Keratinocyte (primary cell): ENCODE measurements around the gene SOX15. TPM values are rescaled to one million over a fixed set of nuclear protein-coding genes. Genes with fewer than 3 reads are reported as not detected.

ENCODE experiments used
- DNase-seq: peaks from one replicate; pipeline ENCODE4 v3.0.0-alpha.2; 2011; ENCODE audit warnings: low read depth, missing footprints, low spot score
- FAIRE-seq: peaks from 2 replicates; lab custom pipeline; 2011; peaks lifted over from hg19 to GRCh38; lab: Jason Lieb, UNC
- H2AFZ ChIP-seq: 2 replicates; pipeline ENCODE4 v1.6.0; 2012; ENCODE audit warnings: low read length, control low read depth, inconsistent platforms; ENCODE audit not compliant: control insufficient read depth
- H3K27ac ChIP-seq: 2 replicates; pipeline ENCODE4 v1.5.1; 2011; ENCODE audit warnings: low read length; ENCODE audit not compliant: control insufficient read depth, insufficient read depth
- H3K27me3 ChIP-seq: 3 replicates; pipeline ENCODE4 v1.6.0; 2011; ENCODE audit warnings: low read length; ENCODE audit not compliant: control insufficient read depth, insufficient read depth; ENCODE audit errors: extremely low read depth
- H3K36me3 ChIP-seq, 2 experiments: 2 replicates in 1 of 2; 3 replicates in 1 of 2; pipeline ENCODE4 v1.5.1; 2011; ENCODE audit warnings: low read length in 2 of 2, mild to moderate bottlenecking in 1 of 2; ENCODE audit not compliant: control insufficient read depth in 2 of 2, insufficient read depth in 2 of 2; ENCODE audit errors: extremely low read depth in 1 of 2
- H3K4me1 ChIP-seq: 3 replicates; pipeline ENCODE4 v1.5.1; 2011; ENCODE audit warnings: low read length; ENCODE audit not compliant: control insufficient read depth, insufficient read depth; ENCODE audit errors: extremely low read depth
- H3K4me2 ChIP-seq: 3 replicates; pipeline ENCODE4 v1.6.0; 2011; ENCODE audit warnings: low read depth, low read length; ENCODE audit not compliant: control insufficient read depth, insufficient read depth; ENCODE audit errors: extremely low read depth
- H3K4me3 ChIP-seq, 3 experiments: fragments of 200-600 bp in 1 of 3; sonication (generic) in 1 of 3; 2 replicates in 2 of 3; 3 replicates in 1 of 3; pipeline ENCODE4 v1.5.1; 2011 to 2016; ENCODE audit warnings: low read length in 3 of 3, mild to moderate bottlenecking in 3 of 3, control low read depth in 2 of 3, inconsistent platforms in 1 of 3, low read depth in 1 of 3, mixed read lengths in 1 of 3, mixed run types in 1 of 3, moderate library complexity in 1 of 3; ENCODE audit not compliant: control insufficient read depth in 2 of 3, insufficient read depth in 2 of 3; ENCODE audit errors: extremely low read depth in 1 of 3
- H3K79me2 ChIP-seq: 2 replicates; pipeline ENCODE4 v1.6.0; 2012; ENCODE audit warnings: low read length; ENCODE audit not compliant: control insufficient read depth, insufficient read depth
- H3K9ac ChIP-seq: 3 replicates; pipeline ENCODE4 v1.6.0; 2011; ENCODE audit warnings: low read length; ENCODE audit not compliant: control insufficient read depth, insufficient read depth; ENCODE audit errors: extremely low read depth
- H3K9me1 ChIP-seq: 3 replicates; pipeline ENCODE4 v1.6.0; 2011; ENCODE audit warnings: low read length; ENCODE audit not compliant: control insufficient read depth, insufficient read depth; ENCODE audit errors: extremely low read depth
- H3K9me3 ChIP-seq: 2 replicates; pipeline ENCODE4 v1.5.1; 2012; ENCODE audit warnings: low read depth, low read length; ENCODE audit not compliant: control insufficient read depth
- H4K20me1 ChIP-seq: 3 replicates; pipeline ENCODE4 v1.6.0; 2011; ENCODE audit warnings: low read length; ENCODE audit not compliant: control insufficient read depth, insufficient read depth; ENCODE audit errors: extremely low read depth
- EZH2 ChIP-seq: IDR thresholded peaks from one replicate; pipeline ENCODE4 v1.6.1; 2012; ENCODE audit warnings: inconsistent platforms, mild to moderate bottlenecking, low read length, moderate library complexity
- dilution Hi-C: fragments of 300-500 bp; cut with MboI; formaldehyde crosslinking; loops from one replicate; pipeline ENCODE4 v1.7.0; 2020; ENCODE audit warnings: low sequenced_read_pairs; ENCODE audit not compliant: extremely low pct_ligation_motif_present
- polyA plus RNA-seq, 5 experiments: library from polyadenylated mRNA; depleted of rRNA in 3 of 5; stranded (reverse) in 3 of 5; stranded (forward) in 1 of 5; unstranded in 1 of 5; fragments of >200 nt; gene quantifications; 1 replicate in 1 of 5; 2 replicates in 3 of 5; 3 replicates in 1 of 5; pipeline versions ENCODE4 v1.2.1 to v1.2.3, GENCODE V29; 2011 to 2012; ENCODE audit warnings: missing spikeins in 2 of 5, low read depth in 1 of 5, low replicate concordance in 1 of 5
- TF ChIP-seq, protein P1 (sequence below), 3 experiments: IDR thresholded peaks in 1 of 3; conservative IDR thresholded peaks in 1 of 3; optimal IDR thresholded peaks in 1 of 3; 2 replicates in 2 of 3; 3 replicates in 1 of 3; pipeline versions ENCODE3 to v1.5.1; 2011; ENCODE audit warnings: low read length in 3 of 3, mild to moderate bottlenecking in 3 of 3, moderate library complexity in 2 of 3, control low read depth in 1 of 3, inconsistent platforms in 1 of 3; ENCODE audit not compliant: insufficient read depth in 2 of 3; ENCODE audit errors: extremely low read depth in 1 of 3

SOX15 gene
- polyA plus RNA-seq, 1 donor (not counting 4 experiments of a cell fraction or from before 2014, with no cell fraction given): 86.2 TPM

DNA sequence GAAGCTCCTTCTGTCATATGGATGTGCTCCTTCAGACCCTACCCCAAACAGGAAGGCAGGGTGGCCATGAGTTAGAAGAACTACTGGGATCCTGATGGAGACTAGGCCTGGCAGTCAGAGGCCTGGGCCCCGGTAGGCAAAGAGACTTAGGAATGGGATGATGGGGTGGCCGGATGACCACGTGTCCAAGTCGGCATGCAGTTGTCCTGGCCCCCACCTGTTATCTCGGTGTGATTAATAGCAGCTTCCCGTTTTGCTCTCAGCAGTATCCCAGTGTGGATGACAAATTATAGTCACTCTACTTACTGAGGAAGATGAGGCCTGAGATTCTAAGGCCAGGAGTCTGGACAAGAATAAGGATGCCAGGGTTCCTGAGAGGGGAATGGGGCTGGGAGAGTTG is 39.5 kb downstream of the SOX15 start:
- dilution Hi-C loops: no loop called here
- FAIRE-seq: no peak

DNA sequence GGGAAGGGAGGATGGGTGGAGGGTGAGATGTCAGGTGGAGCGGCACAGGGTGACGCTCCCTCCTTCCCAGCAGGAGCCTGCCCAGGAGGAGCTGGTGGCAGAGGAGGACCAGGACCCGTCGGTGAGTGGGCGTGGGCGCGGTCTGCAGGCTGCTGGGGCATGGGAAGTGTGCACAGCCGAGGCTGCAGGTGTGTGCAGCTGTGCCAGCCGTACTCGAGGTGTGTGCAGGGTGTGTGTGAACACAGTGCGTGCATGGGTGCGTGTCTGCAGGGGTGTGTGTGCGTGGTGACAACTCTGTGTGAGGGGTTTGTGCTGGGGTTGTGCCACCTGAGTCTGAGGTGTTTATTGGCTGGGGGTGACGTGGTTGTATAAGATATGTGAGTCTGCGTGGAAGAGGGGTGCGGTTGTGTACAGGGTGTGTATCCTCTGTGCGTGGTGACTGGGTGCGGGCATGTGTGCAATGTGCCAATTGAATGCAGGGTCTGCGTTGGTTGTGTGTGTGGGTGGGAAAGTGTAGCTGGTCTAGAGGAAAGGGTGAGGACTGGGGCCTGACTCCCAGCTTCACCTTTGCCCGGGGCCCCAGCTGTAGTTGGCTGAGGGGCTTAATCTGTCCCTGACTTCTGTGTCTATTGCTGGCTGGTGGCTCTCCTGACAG is 40.4 kb downstream of the SOX15 start:
- no peaks in the 10 kb centered on the region for H4K20me1 ChIP-seq
- peak overlapping the region; percentile 58 for H2AFZ ChIP-seq
- TF ChIP-seq, protein P1, sequence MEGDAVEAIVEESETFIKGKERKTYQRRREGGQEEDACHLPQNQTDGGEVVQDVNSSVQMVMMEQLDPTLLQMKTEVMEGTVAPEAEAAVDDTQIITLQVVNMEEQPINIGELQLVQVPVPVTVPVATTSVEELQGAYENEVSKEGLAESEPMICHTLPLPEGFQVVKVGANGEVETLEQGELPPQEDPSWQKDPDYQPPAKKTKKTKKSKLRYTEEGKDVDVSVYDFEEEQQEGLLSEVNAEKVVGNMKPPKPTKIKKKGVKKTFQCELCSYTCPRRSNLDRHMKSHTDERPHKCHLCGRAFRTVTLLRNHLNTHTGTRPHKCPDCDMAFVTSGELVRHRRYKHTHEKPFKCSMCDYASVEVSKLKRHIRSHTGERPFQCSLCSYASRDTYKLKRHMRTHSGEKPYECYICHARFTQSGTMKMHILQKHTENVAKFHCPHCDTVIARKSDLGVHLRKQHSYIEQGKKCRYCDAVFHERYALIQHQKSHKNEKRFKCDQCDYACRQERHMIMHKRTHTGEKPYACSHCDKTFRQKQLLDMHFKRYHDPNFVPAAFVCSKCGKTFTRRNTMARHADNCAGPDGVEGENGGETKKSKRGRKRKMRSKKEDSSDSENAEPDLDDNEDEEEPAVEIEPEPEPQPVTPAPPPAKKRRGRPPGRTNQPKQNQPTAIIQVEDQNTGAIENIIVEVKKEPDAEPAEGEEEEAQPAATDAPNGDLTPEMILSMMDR (optimal IDR thresholded peaks at IDR 0.05 in 1 of 3, IDR thresholded peaks at IDR 0.05 in 1 of 3, conservative IDR thresholded peaks at IDR 0.05 in 1 of 3; ENCODE audit: extremely low read depth in 1 of 3, insufficient read depth in 2 of 3, low read length in 3 of 3): no peak
- no peak for TF ChIP-seq EZH2
- H3K79me2 ChIP-seq: no peaks in the 10 kb centered on the region
- H3K4me2 ChIP-seq: peak overlapping the region; percentile 60
- no peak overlapping the region for H3K27ac ChIP-seq
- H3K36me3 ChIP-seq: no peaks in the 10 kb centered on the region
- no peaks in the 10 kb centered on the region for H3K27me3 ChIP-seq
- no peak for DNase-seq
- H3K9me3 ChIP-seq: no peaks in the 10 kb centered on the region
- H3K4me1 ChIP-seq: peaks cover 8% of the 10 kb centered on the region
- no peaks in the 10 kb centered on the region for H3K9me1 ChIP-seq
- dilution Hi-C loops: no loop called here
- no peak for FAIRE-seq
- H3K4me3 ChIP-seq: peak overlapping the region in 2 of 3 experiments; percentile 8 to 34
- no peak overlapping the region for H3K9ac ChIP-seq

More for the DNA sequence above, 39.5 kb downstream of the SOX15 start:
- TF ChIP-seq, protein P1 (optimal IDR thresholded peaks at IDR 0.05 in 1 of 3, IDR thresholded peaks at IDR 0.05 in 1 of 3, conservative IDR thresholded peaks at IDR 0.05 in 1 of 3; ENCODE audit: extremely low read depth in 1 of 3, insufficient read depth in 2 of 3, low read length in 3 of 3): no peak
- TF ChIP-seq EZH2: no peak
- Histone ChIP-seq H3K9me3 (no peaks in the 10 kb centered on the region), H3K4me1 (peaks cover 8% of the 10 kb centered on the region), H3K27me3 (no peaks in the 10 kb centered on the region), H3K4me2 (no peak overlapping the region), H3K36me3 (no peaks in the 10 kb centered on the region), H3K9me1 (no peaks in the 10 kb centered on the region), H2AFZ (no peak overlapping the region), H3K79me2 (no peaks in the 10 kb centered on the region), H4K20me1 (no peaks in the 10 kb centered on the region), H3K27ac (no peak overlapping the region), H3K9ac (no peak overlapping the region), H3K4me3 (no peak overlapping the region)
- no peak for DNase-seq
